Measurements from ENCODE around the gene TSEN54.

The TSEN54 gene

GRCh38 chr17:75493476-75494129 is 22.7 kb upstream of the TSEN54 start:
- no peak for DNase-seq (ENCODE audit: low read depth, low spot score)
- Histone ChIP-seq H3K4me1 (ENCODE audit: insufficient read depth, insufficient read length) (no peaks in the 10 kb centered on the region), H3K4me3 (ENCODE audit: insufficient read length, low read depth) (no peak overlapping the region), H3K9me3 (ENCODE audit: insufficient read depth, low read length) (no peaks in the 10 kb centered on the region), H3K9ac (ENCODE audit: insufficient read length, low read depth) (no peak overlapping the region), H3K36me3 (ENCODE audit: insufficient read depth, insufficient read length, low read length) (peaks cover 89% of the 10 kb centered on the region), H3K27me3 (ENCODE audit: insufficient read depth, insufficient read length) (no peaks in the 10 kb centered on the region)
- TF ChIP-seq ZNF274 (IDR thresholded peaks at IDR 0.05; ENCODE audit: low read depth, low read length) = no peak
- no peak for TF ChIP-seq SUZ12 (IDR thresholded peaks at IDR 0.05; ENCODE audit: extremely low read depth, insufficient read depth, insufficient read length)
- no peak for TF ChIP-seq YY1 (IDR thresholded peaks at IDR 0.05; ENCODE audit: insufficient read depth, insufficient read length)

DNA sequence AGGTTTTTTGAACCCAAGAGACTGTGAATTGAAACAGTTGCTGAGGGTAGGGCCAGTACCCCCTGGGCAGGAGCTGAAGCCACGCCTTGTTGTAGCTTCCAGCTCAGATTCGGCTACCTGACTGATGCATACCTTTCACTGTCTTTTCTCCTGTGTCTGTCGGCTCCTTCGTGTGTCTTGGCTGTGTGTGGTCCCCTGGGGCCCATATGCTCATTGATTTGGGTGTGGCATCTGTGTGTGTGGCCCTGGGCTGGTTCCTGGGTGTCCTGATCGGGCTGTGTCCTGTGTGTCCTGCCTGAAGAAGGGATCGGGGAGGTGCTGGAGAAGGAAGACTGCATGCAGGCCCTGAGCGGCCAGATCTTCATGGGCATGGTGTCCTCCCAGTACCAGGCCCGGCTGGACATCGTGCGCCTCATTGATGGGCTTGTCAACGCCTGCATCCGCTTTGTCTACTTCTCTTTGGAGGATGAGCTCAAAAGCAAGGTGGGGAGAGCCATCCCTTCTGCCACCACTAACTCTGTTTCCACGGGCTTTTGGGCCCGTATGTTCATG is 21.9 kb upstream of the TSEN54 start:
- no peak for TF ChIP-seq ZNF274 (IDR thresholded peaks at IDR 0.05; ENCODE audit: low read depth, low read length)
- no peak for TF ChIP-seq SUZ12 (IDR thresholded peaks at IDR 0.05; ENCODE audit: extremely low read depth, insufficient read depth, insufficient read length)
- TF ChIP-seq YY1 (IDR thresholded peaks at IDR 0.05; ENCODE audit: insufficient read depth, insufficient read length) = no peak
- no peaks in the 10 kb centered on the region for H3K27me3 ChIP-seq (ENCODE audit: insufficient read depth, insufficient read length)
- H3K9me3 ChIP-seq (ENCODE audit: insufficient read depth, low read length) = no peaks in the 10 kb centered on the region
- H3K9ac ChIP-seq (ENCODE audit: insufficient read length, low read depth) = no peak overlapping the region
- H3K4me1 ChIP-seq (ENCODE audit: insufficient read depth, insufficient read length) = peaks cover under 1% of the 10 kb centered on the region
- peaks cover 92% of the 10 kb centered on the region for H3K36me3 ChIP-seq (ENCODE audit: insufficient read depth, insufficient read length, low read length)
- no peak for DNase-seq (ENCODE audit: low read depth, low spot score)
- H3K4me3 ChIP-seq (ENCODE audit: insufficient read length, low read depth) = no peak overlapping the region

- TF ChIP-seq YY1 (IDR thresholded peaks at IDR 0.05; ENCODE audit: insufficient read depth, insufficient read length) (no peak), SUZ12 (IDR thresholded peaks at IDR 0.05; ENCODE audit: extremely low read depth, insufficient read depth, insufficient read length) (no peak), ZNF274 (IDR thresholded peaks at IDR 0.05; ENCODE audit: low read depth, low read length) (no peak)
- Histone ChIP-seq H3K27me3 (ENCODE audit: insufficient read depth, insufficient read length) (no peaks in the 10 kb centered on the region), H3K4me1 (ENCODE audit: insufficient read depth, insufficient read length) (peaks cover 9% of the 10 kb centered on the region), H3K9me3 (ENCODE audit: insufficient read depth, low read length) (no peaks in the 10 kb centered on the region), H3K4me3 (ENCODE audit: insufficient read length, low read depth) (no peak overlapping the region), H3K9ac (ENCODE audit: insufficient read length, low read depth) (no peak overlapping the region), H3K36me3 (ENCODE audit: insufficient read depth, insufficient read length, low read length) (peaks cover 97% of the 10 kb centered on the region)
- DNase-seq (ENCODE audit: low read depth, low spot score) = no peak
These were observed 20.3 kb upstream of the TSEN54 start for GRCh38 chr17:75496005-75496404.

DNA sequence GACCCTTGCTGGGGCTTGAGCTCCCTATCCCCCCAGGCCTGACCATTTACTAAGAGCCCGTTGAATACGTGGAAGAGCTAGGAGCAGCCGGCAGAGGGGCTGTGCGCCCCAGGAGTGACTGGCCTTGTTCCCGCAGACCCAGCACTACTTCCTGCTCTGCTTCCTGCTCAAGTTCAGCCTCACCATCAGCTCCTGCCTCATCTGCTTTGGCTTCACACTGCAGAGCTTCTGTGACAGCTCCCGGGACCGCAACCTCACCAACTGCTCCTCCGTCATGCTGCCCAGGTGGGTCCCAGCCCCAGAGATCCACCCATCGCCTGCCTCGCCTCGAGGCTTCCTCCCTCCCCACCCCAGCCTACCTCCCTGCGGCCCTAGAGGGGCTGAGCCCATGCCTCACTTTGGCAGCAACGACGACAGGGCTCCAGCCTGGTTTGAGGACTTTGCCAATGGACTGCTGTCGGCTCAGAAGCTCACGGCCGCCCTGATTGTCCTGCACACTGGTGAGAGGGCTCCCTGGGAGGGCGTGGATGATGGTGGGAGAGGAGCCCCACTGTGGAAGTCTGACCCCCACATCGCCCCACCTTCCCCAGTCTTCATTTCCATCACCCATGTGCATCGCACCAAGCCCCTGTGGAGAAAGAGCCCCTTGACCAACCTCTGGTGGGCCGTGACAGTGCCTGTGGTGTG is 18.1 kb upstream of the TSEN54 start:
- DNase-seq (ENCODE audit: low read depth, low spot score) = no peak
- Histone ChIP-seq H3K27me3 (ENCODE audit: insufficient read depth, insufficient read length) (no peaks in the 10 kb centered on the region), H3K36me3 (ENCODE audit: insufficient read depth, insufficient read length, low read length) (peaks cover 96% of the 10 kb centered on the region), H3K4me1 (ENCODE audit: insufficient read depth, insufficient read length) (peaks cover 11% of the 10 kb centered on the region), H3K4me3 (ENCODE audit: insufficient read length, low read depth) (no peak overlapping the region), H3K9ac (ENCODE audit: insufficient read length, low read depth) (no peak overlapping the region), H3K9me3 (ENCODE audit: insufficient read depth, low read length) (no peaks in the 10 kb centered on the region)
- TF ChIP-seq ZNF274 (IDR thresholded peaks at IDR 0.05; ENCODE audit: low read depth, low read length) = no peak
- TF ChIP-seq SUZ12 (IDR thresholded peaks at IDR 0.05; ENCODE audit: extremely low read depth, insufficient read depth, insufficient read length) = no peak
- no peak for TF ChIP-seq YY1 (IDR thresholded peaks at IDR 0.05; ENCODE audit: insufficient read depth, insufficient read length)

GRCh38 chr17:75498726-75499213 is 17.6 kb upstream of the TSEN54 start:
- no peak for DNase-seq (ENCODE audit: low read depth, low spot score)
- TF ChIP-seq ZNF274 (IDR thresholded peaks at IDR 0.05; ENCODE audit: low read depth, low read length) (no peak), YY1 (IDR thresholded peaks at IDR 0.05; ENCODE audit: insufficient read depth, insufficient read length) (no peak), SUZ12 (IDR thresholded peaks at IDR 0.05; ENCODE audit: extremely low read depth, insufficient read depth, insufficient read length) (no peak)
- Histone ChIP-seq H3K4me3 (ENCODE audit: insufficient read length, low read depth) (no peak overlapping the region), H3K4me1 (ENCODE audit: insufficient read depth, insufficient read length) (peaks cover 15% of the 10 kb centered on the region), H3K9me3 (ENCODE audit: insufficient read depth, low read length) (no peaks in the 10 kb centered on the region), H3K36me3 (ENCODE audit: insufficient read depth, insufficient read length, low read length) (peaks cover 96% of the 10 kb centered on the region), H3K9ac (ENCODE audit: insufficient read length, low read depth) (no peak overlapping the region), H3K27me3 (ENCODE audit: insufficient read depth, insufficient read length) (no peaks in the 10 kb centered on the region)

DNA sequence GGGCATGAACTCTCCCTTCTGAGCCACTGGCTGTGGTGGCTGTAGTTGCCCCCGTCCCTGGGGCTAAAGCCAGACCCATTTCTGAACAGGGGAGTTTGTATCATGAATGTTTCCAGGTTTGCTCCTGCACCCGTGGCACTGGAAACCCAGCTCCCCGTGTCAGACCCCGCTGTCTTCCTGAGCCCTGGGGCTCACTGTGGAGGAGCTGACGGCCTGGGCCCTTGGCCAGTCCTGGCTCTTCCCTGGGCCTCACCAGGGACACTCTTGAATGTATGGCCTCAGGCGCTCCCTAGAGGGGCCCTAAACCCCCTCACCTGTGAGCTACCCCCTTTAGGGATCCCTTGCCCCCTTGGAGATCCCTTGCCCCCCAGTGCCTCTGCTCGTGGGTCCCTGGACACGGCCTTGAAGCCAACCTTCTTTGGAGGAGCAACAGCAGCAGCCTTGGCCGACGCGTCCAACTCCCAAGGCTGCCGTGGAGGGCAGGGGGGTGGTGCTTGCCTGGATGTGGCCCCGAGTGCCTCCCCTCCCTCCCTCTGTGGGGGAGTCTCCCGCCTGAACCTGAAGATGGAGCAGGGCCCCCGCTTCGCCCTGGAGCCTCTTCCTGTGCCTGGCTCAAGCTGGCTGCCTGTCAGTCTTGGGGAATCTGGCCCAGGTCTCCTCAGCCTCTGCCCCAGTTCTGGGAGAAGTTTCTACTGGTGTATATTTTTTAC is 16.9 kb upstream of the TSEN54 start:
- no peaks in the 10 kb centered on the region for H3K9me3 ChIP-seq (ENCODE audit: insufficient read depth, low read length)
- peaks cover 21% of the 10 kb centered on the region for H3K4me1 ChIP-seq (ENCODE audit: insufficient read depth, insufficient read length)
- H3K9ac ChIP-seq (ENCODE audit: insufficient read length, low read depth) = no peak overlapping the region
- TF ChIP-seq ZNF274 (IDR thresholded peaks at IDR 0.05; ENCODE audit: low read depth, low read length) (no peak), YY1 (IDR thresholded peaks at IDR 0.05; ENCODE audit: insufficient read depth, insufficient read length) (no peak), SUZ12 (IDR thresholded peaks at IDR 0.05; ENCODE audit: extremely low read depth, insufficient read depth, insufficient read length) (no peak)
- no peaks in the 10 kb centered on the region for H3K27me3 ChIP-seq (ENCODE audit: insufficient read depth, insufficient read length)
- no peak overlapping the region for H3K4me3 ChIP-seq (ENCODE audit: insufficient read length, low read depth)
- peaks cover 96% of the 10 kb centered on the region for H3K36me3 ChIP-seq (ENCODE audit: insufficient read depth, insufficient read length, low read length)
- no peak for DNase-seq (ENCODE audit: low read depth, low spot score)

Measured in NT2/D1 (cell line).